T-helper 1 cell treated with Interleukin-12 subunit alpha and Interleukin-12 subunit beta and Interleukin-4 antibody, amounts not matched to agents 30 ng/mL and 1 ng/mL, for 36 hours (primary cell): ENCODE data around the gene CAPG. TPM values are rescaled to one million over a fixed set of nuclear protein-coding genes. Genes with fewer than 3 reads are reported as not detected.
"Not testable (repeated sequence)": the region's sequence is repeated elsewhere in the genome, so short reads cannot be mapped to it uniquely, and the experiment has no call there.

ENCODE experiments used
- intact Hi-C: fragments of 100-400 bp; cut with micrococcal nuclease; formaldehyde crosslinking; loops from one replicate; pipeline ENCODE4 v1.15.1; 2024
- total RNA-seq: library from RNA; stranded (reverse); gene quantifications from 2 replicates; pipeline ENCODE4 v1.2.3, GENCODE V29; 2022

Gene CAPG
- total RNA-seq, 1 donor from 2014 or later, result 181 TPM

DNA sequence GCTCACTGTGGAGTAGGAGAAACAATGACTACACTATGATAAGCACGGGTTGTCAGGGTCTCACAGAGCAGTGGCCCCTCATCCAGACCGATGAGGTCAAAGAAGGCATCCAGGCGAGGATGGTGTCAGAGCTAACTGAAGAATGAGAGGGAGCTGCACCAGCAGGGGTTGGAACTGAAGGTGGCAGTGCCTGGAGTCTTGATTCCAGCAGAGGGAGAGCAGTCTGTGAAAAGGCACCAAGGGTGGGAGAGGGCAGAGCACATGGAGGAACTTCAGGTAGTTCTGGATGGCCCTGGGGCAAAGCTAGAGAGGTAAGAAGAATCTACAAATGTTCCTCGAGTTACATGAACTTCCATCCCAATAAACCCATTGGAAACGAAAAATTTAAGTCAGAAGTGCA is 43.0 kb downstream of the CAPG start:
- intact Hi-C loops, result no loop called here

DNA sequence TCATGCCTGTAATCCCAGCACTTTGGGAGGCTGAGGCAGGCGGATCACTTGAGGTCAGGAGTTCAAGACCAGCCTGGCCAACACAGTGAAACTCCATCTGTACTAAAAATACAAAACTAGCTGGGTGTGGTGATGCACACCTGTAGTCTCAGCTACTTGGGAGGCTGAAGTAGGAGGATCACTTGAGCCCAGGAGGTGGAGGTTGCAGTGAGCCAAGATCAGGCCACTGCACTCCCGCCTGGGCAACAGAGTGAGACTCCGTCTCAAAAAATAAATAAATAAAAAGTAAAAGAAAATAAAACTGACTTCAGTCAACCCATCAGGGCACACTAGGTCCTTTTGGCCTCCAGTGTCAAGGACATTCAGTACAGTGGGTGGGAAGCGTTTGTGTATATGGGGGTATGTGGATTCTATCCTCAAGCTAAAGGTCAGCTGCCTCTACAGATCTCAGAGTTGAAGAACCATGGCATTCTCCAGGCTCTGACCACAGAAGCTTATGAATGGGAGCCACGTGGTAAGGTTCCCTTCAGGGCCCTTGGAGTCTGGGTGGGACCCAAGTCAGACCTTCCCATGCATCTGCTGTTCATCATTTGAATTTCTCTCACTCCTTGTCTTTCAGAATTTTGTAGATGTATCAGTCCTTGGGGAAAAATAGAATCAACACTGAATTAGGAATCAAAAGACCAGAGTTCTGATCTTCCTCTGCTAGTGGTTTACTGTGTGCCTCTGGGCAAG is 47.3 kb downstream of the CAPG start:
- intact Hi-C loops, result not testable (repeated sequence)

- intact Hi-C loops, result no loop called here
Measured at GRCh38 chr2:85357736-85358135, 52.4 kb downstream of the CAPG start.

DNA sequence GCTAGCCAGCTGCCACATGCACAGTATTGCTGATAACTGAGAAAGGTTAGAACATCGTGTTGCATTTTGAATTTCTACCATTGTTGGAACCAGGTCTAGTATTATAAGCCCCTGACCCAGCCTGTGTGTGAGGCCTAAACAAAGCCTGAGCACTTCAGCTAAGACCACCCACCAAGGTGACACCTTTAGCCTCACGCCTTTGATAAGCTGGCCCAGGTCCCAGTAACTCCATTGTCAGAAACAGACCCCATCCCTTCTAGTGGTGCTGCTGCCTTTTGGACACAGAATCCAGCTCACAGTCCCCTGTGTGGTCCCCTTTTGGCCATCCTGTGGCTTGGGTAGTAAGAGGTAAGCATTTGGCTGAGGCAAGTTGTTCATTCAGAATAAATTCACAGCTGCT is 54.0 kb downstream of the CAPG start:
- intact Hi-C loops, result no loop called here

GRCh38 chr2:85355521-85355920 is 54.6 kb downstream of the CAPG start:
- intact Hi-C loops, result loop anchor here (2.0 kb wide), 2 partner anchors 53 to 839 kb away; partner anchors contain the start of gene IMMT

DNA sequence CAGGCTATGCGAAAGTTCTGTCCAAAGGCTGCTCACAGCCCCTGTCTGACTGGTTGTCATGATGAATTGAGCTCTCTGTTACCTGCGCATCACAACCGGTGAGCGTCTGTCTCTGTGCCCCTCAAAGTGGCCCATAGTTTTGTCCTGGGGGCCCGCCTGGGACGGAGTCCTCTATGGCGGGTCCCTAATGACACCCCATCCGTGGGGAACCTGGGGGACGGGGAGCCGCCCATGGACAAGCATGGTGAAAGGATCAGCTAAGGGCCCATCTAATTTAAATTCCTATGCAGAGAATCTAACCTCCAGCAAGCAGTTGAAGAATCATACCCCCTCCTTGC is 55.1 kb downstream of the CAPG start:
- intact Hi-C loops, result loop anchor here (2.0 kb wide), 2 partner anchors 54 to 840 kb away; partner anchors contain the start of gene IMMT

- intact Hi-C loops, result loop anchor here (1.0 to 5.0 kb wide), 14 partner anchors 26 to 1208 kb away; partner anchors contain the start of genes C2orf68, CHMP3, GGCX and IMMT
Measured at GRCh38 chr2:85354286-85355072, 55.7 kb downstream of the CAPG start, which contains the start of the genes ELMOD3 and RETSAT. ELMOD3 (plus strand) TSS chr2:85354769; CDS start chr2:85357199, 2,430 bp downstream. RETSAT (minus strand) TSS chr2:85354528; CDS start chr2:85354507, 21 bp downstream.

- intact Hi-C loops, result loop anchor here (1.0 to 5.0 kb wide), 14 partner anchors 26 to 1208 kb away; partner anchors contain the start of genes C2orf68, CHMP3, GGCX and IMMT
Measured at GRCh38 chr2:85353876-85354285, 56.3 kb downstream of the CAPG start.

GRCh38 chr2:85347599-85347998 is 62.6 kb downstream of the CAPG start:
- intact Hi-C loops, result no loop called here

Other genes with a start within 250 kb of the CAPG start
- 151 and 152 TPM in 2 replicates for gene TGOLN2, start 82.4 kb downstream of the CAPG start, total RNA-seq
- gene RETSAT, start 55.8 kb downstream of the CAPG start, total RNA-seq, result 27.0 and 32.2 TPM in 2 replicates
- 21.7 and 22.3 TPM in 2 replicates for gene ELMOD3, start 55.6 kb downstream of the CAPG start, total RNA-seq
- 0.74 and 0.83 TPM in 2 replicates for gene SH2D6, start 8.3 kb upstream of the CAPG start, total RNA-seq
- 288 and 294 TPM in 2 replicates for gene MAT2A, start 128.8 kb upstream of the CAPG start, total RNA-seq
- gene GGCX, start 151.1 kb upstream of the CAPG start, total RNA-seq, result 23.9 and 26.4 TPM in 2 replicates
- 146 and 147 TPM in 2 replicates for gene VAMP8, start 167.2 kb upstream of the CAPG start, total RNA-seq
- 60.8 and 68.7 TPM in 2 replicates for gene VAMP5, start 174.1 kb upstream of the CAPG start, total RNA-seq
- 111 and 122 TPM in 2 replicates for gene RNF181, start 185.4 kb upstream of the CAPG start, total RNA-seq
- 4.4 and 4.7 TPM in 2 replicates for gene TMEM150A, start 192.3 kb upstream of the CAPG start, total RNA-seq
- gene C2orf68, start 201.7 kb upstream of the CAPG start, total RNA-seq, result 44.8 and 45.2 TPM in 2 replicates
- 76.3 and 81.8 TPM in 2 replicates for gene USP39, start 205.8 kb upstream of the CAPG start, total RNA-seq